Measurements from ENCODE around the gene DIP2C.
"Not testable (repeated sequence)": the region's sequence is repeated elsewhere in the genome, so short reads cannot be mapped to it uniquely, and the experiment has no call there.

Gene DIP2C

GRCh38 chr10:343231-344220 is 345.9 kb downstream of the DIP2C start:
- DNase-seq: no peak

- DNase-seq: no peak
Observed at GRCh38 chr10:341081-341740, 348.3 kb downstream of the DIP2C start.

DNA sequence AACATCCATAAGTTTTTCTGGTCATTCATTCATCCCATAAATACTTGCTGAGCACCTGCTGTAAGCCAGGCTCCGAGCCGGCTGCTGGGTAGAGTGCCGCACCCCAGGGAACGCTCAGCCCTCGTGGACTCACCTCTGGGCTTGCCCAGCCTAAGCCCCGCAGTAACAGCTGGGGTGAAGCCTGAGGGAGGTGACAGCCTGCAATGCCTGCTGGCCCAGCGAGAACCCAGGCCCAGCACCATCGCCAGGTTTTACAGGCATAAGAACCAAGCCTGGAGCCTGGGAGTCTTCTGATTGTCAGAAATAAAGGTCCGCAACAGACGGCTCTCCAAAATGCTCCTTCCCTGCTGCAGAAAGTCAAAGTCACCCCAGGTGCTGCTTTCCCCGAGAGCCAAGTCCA is 348.8 kb downstream of the DIP2C start:
- DNase-seq: no peak

GRCh38 chr10:339038-339391 is 350.5 kb downstream of the DIP2C start:
- DNase-seq: no peak

- DNase-seq: no peak
Observed at GRCh38 chr10:338171-339037, 351.1 kb downstream of the DIP2C start.

DNA sequence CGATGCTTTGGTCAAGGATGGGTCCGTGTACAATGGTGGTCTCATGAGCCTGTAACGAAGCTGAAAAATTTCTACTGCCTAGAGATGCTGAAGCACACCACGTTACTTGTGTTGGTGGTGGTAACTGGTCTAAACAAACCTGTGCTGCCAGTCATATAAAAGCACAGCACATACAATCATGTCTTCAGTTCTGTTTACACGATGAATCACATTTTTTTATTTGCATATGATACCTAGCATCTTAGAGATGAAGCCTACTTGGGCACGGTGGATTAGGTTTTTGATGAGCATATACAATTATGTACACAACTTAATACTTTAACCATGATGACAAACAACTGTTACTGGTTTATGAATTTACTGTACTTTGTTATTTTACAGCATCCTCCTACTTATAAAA is 353.2 kb downstream of the DIP2C start:
- DNase-seq: no peak

- DNase-seq: no peak
Observed at GRCh38 chr10:335151-335800, 354.2 kb downstream of the DIP2C start.

GRCh38 chr10:331186-331585 is 358.3 kb downstream of the DIP2C start:
- DNase-seq: no peak

GRCh38 chr10:329361-330099 is 359.9 kb downstream of the DIP2C start:
- DNase-seq: peak in 1 of 2 donors; percentile 12

- DNase-seq: no peak
Observed at GRCh38 chr10:327889-328852, 361.3 kb downstream of the DIP2C start.

DNA sequence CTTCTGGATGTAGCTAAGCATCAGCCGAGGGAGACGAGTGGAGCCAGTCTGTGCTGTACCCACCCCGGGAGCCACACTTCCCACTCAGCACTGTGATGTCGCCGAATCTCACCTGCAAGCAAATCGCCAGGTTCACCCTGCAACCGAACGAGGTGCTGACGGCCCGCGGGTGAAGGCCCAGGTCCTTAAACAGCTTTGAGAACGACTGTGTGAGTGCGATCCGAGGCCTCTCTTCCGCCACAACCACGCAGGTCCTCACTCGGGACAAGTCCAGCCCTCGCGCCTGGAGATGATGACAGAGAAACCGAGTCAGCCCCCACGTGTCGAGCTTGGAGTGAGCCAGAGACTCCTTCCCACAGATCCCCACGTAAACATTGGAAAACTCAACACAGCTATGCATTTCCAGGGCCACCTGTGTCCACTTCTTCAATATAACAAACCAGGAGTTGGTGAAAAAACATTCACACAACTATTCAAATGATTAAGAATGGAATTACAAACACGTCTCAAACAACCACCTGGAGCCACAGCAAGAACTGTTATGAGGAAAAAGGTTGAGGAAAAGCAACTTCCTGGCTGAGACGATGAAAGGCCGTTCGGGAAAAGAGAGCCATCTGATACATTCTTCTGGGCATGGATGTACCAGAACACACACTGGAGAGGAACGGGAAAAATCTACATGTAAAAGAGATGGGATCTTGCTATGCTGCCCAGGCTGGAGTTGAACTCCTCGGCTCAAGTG is 362.4 kb downstream of the DIP2C start:
- no peak for DNase-seq

GRCh38 chr10:326350-326749 is 363.1 kb downstream of the DIP2C start:
- no peak for DNase-seq

- DNase-seq: no peak
Observed at GRCh38 chr10:325282-325681, 364.2 kb downstream of the DIP2C start.

DNA sequence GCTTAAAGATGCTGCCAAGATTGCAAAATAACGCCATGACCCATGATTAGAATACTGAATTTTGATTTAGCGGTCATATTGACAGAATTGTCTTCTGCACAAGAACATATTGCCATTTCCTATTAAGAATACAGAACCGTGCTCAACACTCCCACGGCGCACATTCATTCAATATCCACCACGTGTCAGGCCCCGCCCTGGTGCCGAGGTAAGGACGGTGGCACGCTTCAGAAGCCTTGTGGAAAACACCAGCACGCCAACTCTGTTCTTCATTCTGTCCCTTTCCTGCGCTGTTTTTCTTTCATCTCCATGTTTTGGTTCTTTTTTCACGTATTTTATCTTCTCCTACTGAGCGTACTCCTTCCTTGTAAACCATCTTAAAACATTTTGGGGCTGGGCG is 364.9 kb downstream of the DIP2C start:
- DNase-seq: no peak

GRCh38 chr10:323651-324293 is 365.7 kb downstream of the DIP2C start:
- peak; percentile 5 to 32 for DNase-seq

DNA sequence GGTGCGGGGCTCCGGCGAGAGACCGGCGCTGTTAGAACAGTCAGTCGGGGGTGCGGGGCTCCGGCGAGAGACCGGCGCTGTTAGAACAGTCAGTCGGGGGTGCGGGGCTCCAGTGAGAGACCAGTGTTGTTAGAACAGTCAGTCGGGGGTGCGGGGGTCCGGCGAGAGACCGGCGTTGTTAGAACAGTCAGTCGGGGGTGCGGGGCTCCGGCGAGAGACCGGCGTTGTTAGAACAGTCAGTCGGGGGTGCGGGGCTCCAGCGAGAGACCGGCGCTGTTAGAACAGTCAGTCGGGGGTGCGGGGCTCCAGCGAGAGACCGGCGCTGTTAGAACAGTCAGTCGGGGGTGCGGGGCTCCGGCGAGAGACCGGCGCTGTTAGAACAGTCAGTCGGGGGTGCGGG is 366.4 kb downstream of the DIP2C start:
- DNase-seq: not testable (repeated sequence)

GRCh38 chr10:320771-321170 is 368.7 kb downstream of the DIP2C start:
- DNase-seq: no peak

- no peak for DNase-seq
Observed at GRCh38 chr10:317926-318325, 371.5 kb downstream of the DIP2C start.

GRCh38 chr10:317271-317769 is 372.1 kb downstream of the DIP2C start:
- no peak for DNase-seq
